ENCODE results near the gene TUBA1B. TPM values are rescaled to one million over a fixed set of nuclear protein-coding genes. Genes with fewer than 3 reads are reported as not detected.

TUBA1B gene
- total and polyA plus RNA-seq, 2 of the 8 experiments (the other 6 are each of a cell fraction or from before 2014, with no cell fraction given), result 2,092 to 6,837 TPM

DNA sequence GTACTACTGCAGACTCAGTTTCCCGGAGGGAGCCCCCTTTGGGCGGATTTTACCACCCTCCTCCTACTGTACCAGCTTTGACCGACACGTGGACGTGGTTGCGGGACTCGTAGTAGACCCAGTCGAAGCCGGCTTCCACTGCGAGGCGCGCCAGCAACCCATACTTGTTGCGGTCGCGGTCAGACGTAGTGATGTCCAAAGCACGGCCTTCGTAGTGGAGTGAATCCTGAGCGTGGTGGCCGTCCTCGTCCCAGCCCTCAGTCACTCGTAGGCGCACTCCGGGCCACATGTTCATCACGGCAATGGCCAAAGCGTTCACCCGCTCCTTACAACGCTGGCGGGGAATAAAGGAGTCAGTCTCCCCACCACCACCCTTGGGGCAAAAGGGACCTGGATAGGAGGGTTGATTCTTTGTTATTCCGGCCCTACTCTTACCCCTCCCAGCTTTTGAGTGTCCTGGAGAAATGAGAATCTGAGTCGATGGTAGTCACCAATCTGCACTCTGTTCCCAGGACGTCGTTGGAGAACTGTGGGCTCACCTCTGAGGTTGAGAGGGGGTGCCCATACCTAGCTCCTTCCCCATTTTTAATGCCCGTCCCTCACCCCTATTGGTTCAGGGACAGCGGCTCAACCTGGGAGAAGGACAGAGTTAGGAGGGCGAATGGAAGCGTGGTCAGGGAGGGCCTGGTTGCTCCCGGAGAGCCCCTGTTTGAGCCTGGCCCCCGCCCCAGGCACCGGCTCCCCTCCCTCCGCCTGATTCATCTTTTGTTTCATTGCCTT is 39.9 kb downstream of the TUBA1B start:
- Histone ChIP-seq H2AFZ (ENCODE audit: low read length) (no peak overlapping the region), H3K4me2 (ENCODE audit: insufficient read depth in 1 of 2, low read depth in 2 of 2, low read length in 2 of 2) (peak overlapping the region; percentile 45 to 75; a peak in 3 of 4 replicates), H3K4me3 (ENCODE audit: extremely low read depth in 1 of 4, insufficient read depth in 2 of 4, low read depth in 3 of 4, low read length in 4 of 4) (peak overlapping the region in 3 of 4 experiments; percentile 9 to 50 (median 12); a peak in 4 of 8 replicates)

More for the DNA sequence above, 39.9 kb downstream of the TUBA1B start:
- Histone ChIP-seq H3K4ac (replicated peaks; ENCODE audit: insufficient read length, low read depth, low read length) (no peak overlapping the region), H3K23ac (ENCODE audit: insufficient read length) (no peak overlapping the region), H3K79me1 (ENCODE audit: low read depth, low read length) (no peaks in the 10 kb centered on the region), H2BK5ac (ENCODE audit: low read depth, low read length) (no peak overlapping the region), H4K20me1 (replicated peaks in 1 of 2; ENCODE audit: control insufficient read depth in 1 of 2, insufficient read depth in 2 of 2, low read length in 2 of 2) (peaks cover 5 to 9% of the 10 kb centered on the region in 2 experiments), H2BK20ac (ENCODE audit: low read length) (no peak overlapping the region), H4K5ac (ENCODE audit: insufficient read length, low read depth, low read length) (no peak overlapping the region), H3K56ac (replicated peaks; ENCODE audit: insufficient read length, low read depth, low read length) (no peak overlapping the region), H3K79me2 (ENCODE audit: control insufficient read depth in 1 of 2, insufficient read depth in 2 of 2, low read length in 2 of 2) (no peaks in the 10 kb centered on the region), H3K23me2 (ENCODE audit: low read depth, low read length) (peaks cover 13% of the 10 kb centered on the region), H3K27ac (ENCODE audit: low read depth, low read length) (no peak overlapping the region), H3K14ac (ENCODE audit: insufficient read length) (no peak overlapping the region), H3K9me3 (ENCODE audit: insufficient read depth in 2 of 2, low read depth in 1 of 2, low read length in 1 of 2) (no peaks in the 10 kb centered on the region; a peak in 1 of 4 replicates), H3K36me3 (ENCODE audit: control insufficient read depth in 2 of 4, insufficient read depth in 4 of 4, low read length in 3 of 4) (peaks cover 0 to 4% (median 0%) of the 10 kb centered on the region in 4 experiments; a peak in 1 of 8 replicates), H2BK120ac (replicated peaks; ENCODE audit: low read depth, low read length) (no peak overlapping the region), H3K27me3 (replicated peaks in 1 of 4; ENCODE audit: control insufficient read depth in 3 of 4, extremely low read depth in 1 of 4, insufficient read depth in 3 of 4, low read length in 3 of 4) (peaks cover 58 to 89% (median 81%) of the 10 kb centered on the region in 4 experiments), H3K4me1 (replicated peaks in 1 of 4; ENCODE audit: control insufficient read depth in 3 of 4, insufficient read depth in 4 of 4, low read length in 3 of 4) (peaks cover 0 to 47% (median 20%) of the 10 kb centered on the region in 4 experiments; a peak in 6 of 7 replicates), H4K8ac (ENCODE audit: extremely low read depth, insufficient read depth, low read length) (no peak overlapping the region), H2AK5ac (ENCODE audit: low read depth, low read length) (no peak overlapping the region), H2BK15ac (ENCODE audit: low read length) (no peak overlapping the region), H4K91ac (replicated peaks; ENCODE audit: insufficient read length, low read length) (no peak overlapping the region), H3K9ac (replicated peaks in 1 of 4; ENCODE audit: extremely low read depth in 1 of 4, low read depth in 3 of 4, low read length in 3 of 4) (no peak overlapping the region), H3K18ac (ENCODE audit: extremely low read depth, low read length) (no peak overlapping the region), H2BK12ac (ENCODE audit: low read depth, low read length) (no peak overlapping the region; the same call in 1 of the 2 replicates)
- ChIA-PET CTCF (ENCODE audit: partially characterized antibody) (interaction anchor here (0.5 to 11.2 kb wide), 19 partner anchors 10 to 487 kb away, joined by 3 to 178 read pairs (median 5); partner anchors contain the start of genes DDN, LMBR1L, RHEBL1 and TUBA1B), POLR2A (ENCODE audit: partially characterized antibody) (interaction anchor here (1.0 to 6.4 kb wide), 10 partner anchors 12 to 226 kb away, joined by 3 to 66 read pairs (median 6); partner anchors contain the start of genes KMT2D, LMBR1L, RHEBL1 and RND1)
- TF ChIP-seq, protein P1, sequence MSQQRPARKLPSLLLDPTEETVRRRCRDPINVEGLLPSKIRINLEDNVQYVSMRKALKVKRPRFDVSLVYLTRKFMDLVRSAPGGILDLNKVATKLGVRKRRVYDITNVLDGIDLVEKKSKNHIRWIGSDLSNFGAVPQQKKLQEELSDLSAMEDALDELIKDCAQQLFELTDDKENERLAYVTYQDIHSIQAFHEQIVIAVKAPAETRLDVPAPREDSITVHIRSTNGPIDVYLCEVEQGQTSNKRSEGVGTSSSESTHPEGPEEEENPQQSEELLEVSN (IDR thresholded peaks at IDR 0.05), result peak; percentile 57
- TF ChIP-seq CBX8 (IDR thresholded peaks at IDR 0.05; ENCODE audit: borderline replicate concordance, low read depth, low read length), result no peak
- TF ChIP-seq CTBP2 (IDR thresholded peaks at IDR 0.05; ENCODE audit: borderline replicate concordance, insufficient read depth, insufficient read length, low read length), result no peak
- no peak for TF ChIP-seq RXRA (IDR thresholded peaks at IDR 0.05; ENCODE audit: insufficient read depth, low read depth, low read length)
- TF ChIP-seq, protein P2, sequence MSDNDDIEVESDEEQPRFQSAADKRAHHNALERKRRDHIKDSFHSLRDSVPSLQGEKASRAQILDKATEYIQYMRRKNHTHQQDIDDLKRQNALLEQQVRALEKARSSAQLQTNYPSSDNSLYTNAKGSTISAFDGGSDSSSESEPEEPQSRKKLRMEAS (IDR thresholded peaks at IDR 0.05), result peak; percentile 62
- peak; percentile 60 for TF ChIP-seq SUZ12 (IDR thresholded peaks at IDR 0.05; ENCODE audit: low read length)
- peak; percentile 21 for TF ChIP-seq RNF2 (IDR thresholded peaks at IDR 0.05; ENCODE audit: borderline replicate concordance, low read depth, low read length, missing control alignments, poor library complexity, severe bottlenecking)
- peak; percentile 57 for TF ChIP-seq EZH2 (IDR thresholded peaks at IDR 0.05; ENCODE audit: low read depth, low read length, severe bottlenecking)
- FAIRE-seq, result no peak
- peak in 1 of 2 experiments; percentile 63 for DNase-seq (ENCODE audit: low read depth in 1 of 2, low spot score in 2 of 2)
- WGBS, 2 experiments (ENCODE audit: extremely low coverage in 1 of 2, insufficient coverage in 1 of 2, insufficient read length in 1 of 2, insufficient replicate concordance in 2 of 2, low coverage in 1 of 2, low lambda C conversion rate in 2 of 2, missing lambda C conversion rate in 1 of 2), result 37% methylated on average over 40 of the region's 41 CpGs; no CpG with 5 or more reads in 1 of the 2 experiments
